Transverse colon (tissue), 4 donors: ENCODE results near the gene DLGAP3. TPM values are rescaled to one million over a fixed set of nuclear protein-coding genes. Genes with fewer than 3 reads are reported as not detected.

Experiments
- DNase-seq: peaks from one replicate; pipeline ENCODE4 v3.0.0-alpha.2; 2019
- H3K27ac ChIP-seq, 4 donors: fragments of 200-600 bp; sonication (generic); 2 replicates each; pipeline ENCODE4 v1.5.1; 2016 to 2018; ENCODE audit warnings: inconsistent platforms in 4 of 4
- H3K27me3 ChIP-seq: fragments of 200-600 bp; sonication (generic); 2 replicates; pipeline ENCODE4 v1.5.1; 2017; ENCODE audit warnings: inconsistent platforms
- H3K36me3 ChIP-seq, 4 donors: fragments of 200-600 bp; sonication (generic); 2 replicates each; pipeline ENCODE4 v1.5.1; 2017 to 2019; ENCODE audit warnings: inconsistent platforms in 4 of 4
- H3K4me1 ChIP-seq, 4 donors: fragments of 200-600 bp; sonication (generic); 2 replicates each; pipeline ENCODE4 v1.5.1; 2017 to 2020; ENCODE audit warnings: inconsistent platforms in 4 of 4
- H3K4me3 ChIP-seq, 4 donors: fragments of 200-600 bp; sonication (generic); 1 replicate in 1 of 4; 2 replicates in 3 of 4; pipeline versions ENCODE4 v1.5.1 to v1.6.1; 2017 to 2019; ENCODE audit warnings: inconsistent platforms in 4 of 4
- H3K9me3 ChIP-seq, 2 donors: fragments of 200-600 bp; sonication (generic); 2 replicates each; pipeline ENCODE4 v1.5.1; 2017 to 2019; ENCODE audit warnings: inconsistent platforms in 2 of 2
- CTCF ChIP-seq, 5 experiments: fragments of 200-600 bp in 3 of 5; fragments of 450-650 bp in 2 of 5; sonication (generic) in 3 of 5; IDR thresholded peaks; 1 replicate in 2 of 5; 2 replicates in 3 of 5; pipeline ENCODE4 v1.5.1; 2016 to 2017; ENCODE audit warnings: antibody characterized with exemption in 5 of 5, inconsistent platforms in 3 of 5, mild to moderate bottlenecking in 2 of 5, moderate library complexity in 1 of 5
- EP300 ChIP-seq: sonication (generic); formaldehyde crosslinking; IDR thresholded peaks from one replicate; pipeline ENCODE4 v1.6.1; 2017; ENCODE audit warnings: antibody characterized with exemption, low read depth
- POLR2A ChIP-seq: fragments of 450-650 bp; IDR thresholded peaks from one replicate; pipeline ENCODE4 v1.6.1; 2016; ENCODE audit warnings: antibody characterized with exemption, mild to moderate bottlenecking, moderate library complexity
- POLR2AphosphoS5 ChIP-seq, 3 donors: sonication (generic); formaldehyde crosslinking; IDR thresholded peaks; one replicate each; pipeline ENCODE4 v1.6.1; 2016; ENCODE audit warnings: antibody characterized with exemption in 3 of 3
- WGBS, 2 donors: methylation state at CpG; one replicate each; pipeline ENCODE4 v1.1.5; 2018; ENCODE audit warnings: low coverage in 1 of 2; 5-methylcytosine and 5-hydroxymethylcytosine counted together
- in situ Hi-C, 4 donors: fragments of 200-750 bp; cut with MboI; loops; one replicate each; pipeline versions ENCODE4 v1.15.0 to v1.15.1; 2017; ENCODE audit warnings: low sequenced_read_pairs in 3 of 4, low pct_ligation_motif_present in 1 of 4, low pct_unique_long_range_greater_than_20kb in 1 of 4
- intact Hi-C: fragments of 100-400 bp; cut with DNase I; formaldehyde crosslinking; loops from one replicate; pipeline ENCODE4 v1.15.1; 2023; ENCODE audit warnings: low total_unique reads
- total RNA-seq, 4 donors: library from RNA; depleted of rRNA; stranded (reverse); fragments of >200 nt; gene quantifications; one replicate each; pipeline ENCODE4 v1.1.0, GENCODE V29; 2016

DLGAP3 gene
- total RNA-seq, 4 donors from 2014 or later, result 0.14 to 1.4 (median 0.64) TPM

GRCh38 chr1:34845131-34845901 lies 84.1 kb downstream of the DLGAP3 start:
- Histone ChIP-seq H3K9me3 (no peaks in the 10 kb centered on the region), H3K36me3 (no peaks in the 10 kb centered on the region), H3K27me3 (no peaks in the 10 kb centered on the region), H3K27ac (no peak overlapping the region), H3K4me3 (no peak overlapping the region), H3K4me1 (no peaks in the 10 kb centered on the region)
- no peak for DNase-seq
- in situ Hi-C loops, result no loop called here
- intact Hi-C loops, result no loop called here
- TF ChIP-seq EP300 (no peak), CTCF (IDR thresholded peaks at IDR 0.05) (no peak), POLR2AphosphoS5 (IDR thresholded peaks at IDR 0.05) (no peak), POLR2A (no peak)
- WGBS, 2 donors, result 86 to 87% methylated on average over 3 to 16 of the region's 16 CpGs

- 73% methylated on average over 4 of the region's 4 CpGs; no CpG with 5 or more reads in 1 of the 2 donors for WGBS, 2 donors
- no peaks in the 10 kb centered on the region for H3K9me3 ChIP-seq
- DNase-seq, result no peak
- no peak overlapping the region for H3K27ac ChIP-seq
- intact Hi-C loops, result no loop called here
- no peaks in the 10 kb centered on the region for H3K27me3 ChIP-seq
- H3K4me3 ChIP-seq, result no peak overlapping the region
- in situ Hi-C loops, result no loop called here
- no peak for TF ChIP-seq EP300
- TF ChIP-seq POLR2AphosphoS5 (IDR thresholded peaks at IDR 0.05), result no peak
- no peak for TF ChIP-seq CTCF (IDR thresholded peaks at IDR 0.05)
- no peak for TF ChIP-seq POLR2A
- no peaks in the 10 kb centered on the region for H3K36me3 ChIP-seq
- no peaks in the 10 kb centered on the region for H3K4me1 ChIP-seq
Measured at GRCh38 chr1:34844252-34844634, 85.2 kb downstream of the DLGAP3 start.

GRCh38 chr1:34843392-34844251 lies 85.8 kb downstream of the DLGAP3 start:
- intact Hi-C loops (no loop called here), in situ Hi-C loops (no loop called here)
- DNase-seq, result no peak
- H3K36me3 ChIP-seq, result no peaks in the 10 kb centered on the region
- no peaks in the 10 kb centered on the region for H3K9me3 ChIP-seq
- 76 to 86% methylated on average over 11 to 14 of the region's 14 CpGs for WGBS, 2 donors
- H3K4me1 ChIP-seq, result no peaks in the 10 kb centered on the region
- peak overlapping the region in 1 of 4 donors; percentile 11 for H3K27ac ChIP-seq
- no peak for TF ChIP-seq EP300
- TF ChIP-seq POLR2AphosphoS5 (IDR thresholded peaks at IDR 0.05), result no peak
- no peak for TF ChIP-seq POLR2A
- H3K4me3 ChIP-seq, result no peak overlapping the region
- H3K27me3 ChIP-seq, result no peaks in the 10 kb centered on the region

GRCh38 chr1:34842952-34843371 lies 86.5 kb downstream of the DLGAP3 start:
- WGBS, 2 donors, result 74% methylated on average over 4 of the region's 4 CpGs; no CpG with 5 or more reads in 1 of the 2 donors
- DNase-seq, result no peak
- no peaks in the 10 kb centered on the region for H3K4me1 ChIP-seq
- intact Hi-C loops (no loop called here), in situ Hi-C loops (no loop called here)
- no peak overlapping the region for H3K4me3 ChIP-seq
- no peaks in the 10 kb centered on the region for H3K9me3 ChIP-seq
- no peaks in the 10 kb centered on the region for H3K36me3 ChIP-seq
- TF ChIP-seq POLR2AphosphoS5 (IDR thresholded peaks at IDR 0.05) (no peak), CTCF (IDR thresholded peaks at IDR 0.05) (no peak), POLR2A (no peak), EP300 (no peak)
- no peaks in the 10 kb centered on the region for H3K27me3 ChIP-seq
- peak overlapping the region in 1 of 4 donors; percentile 11 for H3K27ac ChIP-seq
